ENCODE data around the gene RMC1.
"Not testable (repeated sequence)": the region's sequence is repeated elsewhere in the genome, so short reads cannot be mapped to it uniquely, and the experiment has no call there.

Gene RMC1

GRCh38 chr18:23563377-23564043 lies 60.2 kb downstream of the RMC1 start:
- DNase-seq (ENCODE audit: low read depth) = no peak

GRCh38 chr18:23565916-23566547 lies 62.7 kb downstream of the RMC1 start:
- no peak for DNase-seq (ENCODE audit: low read depth)

GRCh38 chr18:23567671-23568070 lies 64.4 kb downstream of the RMC1 start:
- DNase-seq (ENCODE audit: low read depth) = no peak

GRCh38 chr18:23568281-23569138 lies 65.2 kb downstream of the RMC1 start:
- DNase-seq (ENCODE audit: low read depth) = no peak

GRCh38 chr18:23569299-23570063 lies 66.2 kb downstream of the RMC1 start:
- DNase-seq (ENCODE audit: low read depth) = no peak

GRCh38 chr18:23570912-23571504 lies 67.7 kb downstream of the RMC1 start:
- DNase-seq (ENCODE audit: low read depth) = no peak

- no peak for DNase-seq (ENCODE audit: low read depth)
These were observed 68.7 kb downstream of the RMC1 start for GRCh38 chr18:23572012-23572411.

GRCh38 chr18:23572570-23572969 lies 69.3 kb downstream of the RMC1 start:
- DNase-seq (ENCODE audit: low read depth) = no peak

GRCh38 chr18:23573020-23573419 lies 69.7 kb downstream of the RMC1 start:
- DNase-seq (ENCODE audit: low read depth) = no peak

GRCh38 chr18:23573626-23574431 lies 70.5 kb downstream of the RMC1 start:
- no peak for DNase-seq (ENCODE audit: low read depth)

GRCh38 chr18:23574611-23575308 lies 71.4 kb downstream of the RMC1 start:
- DNase-seq (ENCODE audit: low read depth) = no peak

- DNase-seq (ENCODE audit: low read depth) = no peak
These were observed 72.0 kb downstream of the RMC1 start for GRCh38 chr18:23575309-23575651.

GRCh38 chr18:23577521-23577920 lies 74.2 kb downstream of the RMC1 start:
- not testable (repeated sequence) for DNase-seq (ENCODE audit: low read depth)

- DNase-seq (ENCODE audit: low read depth) = no peak
These were observed 74.9 kb downstream of the RMC1 start for GRCh38 chr18:23578067-23578701.

GRCh38 chr18:23578891-23579653 lies 75.8 kb downstream of the RMC1 start:
- DNase-seq (ENCODE audit: low read depth) = no peak

GRCh38 chr18:23580677-23581367 lies 77.5 kb downstream of the RMC1 start:
- no peak for DNase-seq (ENCODE audit: low read depth)
